ENCODE data around the gene HIVEP3. TPM values are rescaled to one million over a fixed set of nuclear protein-coding genes. Genes with fewer than 3 reads are reported as not detected.

HIVEP3 gene
- total and polyA plus RNA-seq, 11 donors, result 3.2 to 11.9 (median 5.0) TPM

- peaks cover 4 to 63% (median 38%) of the 10 kb centered on the region in 12 donors for H3K4me1 ChIP-seq
- 5 to 34% (median 14%) methylated on average over 11 to 74 of the region's 74 CpGs for WGBS, 4 donors
- no peaks in the 10 kb centered on the region for H3K9me3 ChIP-seq
- peaks cover 0 to 11% (median 0%) of the 10 kb centered on the region in 9 donors for H3K27me3 ChIP-seq
- DNase-seq, result peak; percentile 86 to 95 (median 91)
- H3K4me3 ChIP-seq, result peak overlapping the region in 11 of 12 donors; percentile 7 to 57 (median 45)
- peak overlapping the region; percentile 73 to 96 (median 91) for H3K27ac ChIP-seq
- TF ChIP-seq CTCF (IDR thresholded peaks at IDR 0.05) (peak in 6 of 12 donors; percentile 4 to 44 (median 26)), POLR2A (IDR thresholded peaks at IDR 0.05) (peak in 1 of 2 donors; percentile 69)
- ATAC-seq, result peak; percentile 60 to 81 (median 78)
- intact Hi-C loops (cut with DNase I), result loop anchor here in 1 of 10 donors (5.0 kb wide), 1 partner anchor 64 kb away; no protein-coding TSS in a partner anchor
- no peaks in the 10 kb centered on the region for H3K36me3 ChIP-seq
Observed at GRCh38 chr1:41496080-41497055, 422.4 kb downstream of the HIVEP3 start.

- intact Hi-C loops (cut with DNase I), result loop anchor here in 1 of 10 donors (5.0 kb wide), 1 partner anchor 63 kb away; no protein-coding TSS in a partner anchor
- Histone ChIP-seq H3K4me1 (peaks cover 4 to 59% (median 40%) of the 10 kb centered on the region in 12 donors), H3K27me3 (peaks cover 0 to 11% (median 0%) of the 10 kb centered on the region in 9 donors), H3K9me3 (no peaks in the 10 kb centered on the region), H3K36me3 (no peaks in the 10 kb centered on the region), H3K27ac (peak overlapping the region; percentile 73 to 96 (median 91)), H3K4me3 (peak overlapping the region in 10 of 12 donors; percentile 29 to 57 (median 48))
- WGBS, 4 donors, result 71 to 74% (median 72%) methylated on average over 18 to 19 of the region's 19 CpGs
- ATAC-seq (peak in 2 of 4 donors; percentile 5 to 16), DNase-seq (peak in 3 of 5 donors; percentile 48 to 67 (median 60))
- TF ChIP-seq POLR2A (IDR thresholded peaks at IDR 0.05), result no peak
- TF ChIP-seq CTCF (IDR thresholded peaks at IDR 0.05), result peak in 5 of 12 donors; percentile 6 to 40 (median 29)
Observed at GRCh38 chr1:41495210-41495948, 423.3 kb downstream of the HIVEP3 start.

- ATAC-seq, result no peak
- Histone ChIP-seq H3K27me3 (peaks cover 0 to 11% (median 0%) of the 10 kb centered on the region in 9 donors), H3K4me1 (peaks cover 4 to 54% (median 33%) of the 10 kb centered on the region in 12 donors), H3K36me3 (no peaks in the 10 kb centered on the region), H3K27ac (peak overlapping the region in 7 of 12 donors; percentile 73 to 96 (median 91)), H3K4me3 (no peak overlapping the region), H3K9me3 (no peaks in the 10 kb centered on the region)
- TF ChIP-seq CTCF (IDR thresholded peaks at IDR 0.05), result no peak
- no peak for TF ChIP-seq POLR2A (IDR thresholded peaks at IDR 0.05)
- peak in 2 of 5 donors; percentile 12 to 51 for DNase-seq
- intact Hi-C loops (cut with DNase I), result loop anchor here in 1 of 10 donors (5.0 kb wide), 1 partner anchor 62 kb away; no protein-coding TSS in a partner anchor
- WGBS, 4 donors, result 82 to 89% (median 86%) methylated on average over 11 to 17 of the region's 17 CpGs
Observed at GRCh38 chr1:41494351-41495209, 424.1 kb downstream of the HIVEP3 start.

Measured in heart left ventricle (tissue), 16 donors.